ENCODE data around the gene LRRC1.

The LRRC1 gene

DNA sequence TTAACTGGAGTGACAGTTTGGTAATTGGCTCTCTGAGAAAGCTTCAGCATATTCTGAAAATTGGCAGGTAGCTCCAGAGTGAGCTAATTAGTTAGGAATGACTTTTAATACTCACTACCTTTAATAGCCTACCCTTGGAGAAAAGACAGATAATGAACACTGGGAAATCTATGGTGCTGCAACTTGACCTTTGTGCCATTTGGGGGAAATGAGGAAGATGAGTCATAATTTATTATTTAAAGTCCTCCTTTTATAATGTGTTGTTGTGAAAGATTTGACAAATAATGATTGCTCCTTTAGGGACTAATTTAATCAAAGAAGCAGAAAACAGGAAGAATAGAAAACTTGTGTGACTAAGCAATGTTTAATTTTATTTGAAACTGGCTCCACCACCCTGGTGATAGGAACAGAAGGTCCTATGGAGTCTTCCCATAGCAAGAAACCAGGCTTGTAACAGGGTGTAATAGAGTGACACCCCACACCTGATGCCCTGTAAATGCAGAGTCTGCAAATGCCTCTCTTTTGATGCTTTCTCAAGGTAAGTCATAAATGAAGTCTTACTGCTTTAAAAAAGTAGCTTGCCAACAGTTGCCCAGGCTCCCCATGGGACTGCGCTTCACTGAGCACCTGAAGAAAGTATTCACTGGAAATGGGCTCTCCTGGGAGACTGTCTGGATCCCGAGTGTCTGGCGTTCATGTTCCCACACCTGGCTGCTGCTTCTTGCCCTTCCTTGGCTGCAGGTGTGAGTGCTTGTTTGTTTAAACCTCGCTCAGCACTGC lies 134.4 kb downstream of the LRRC1 start:
- no peak for DNase-seq

GRCh38 chr6:53929821-53930120 lies 135.0 kb downstream of the LRRC1 start:
- no peak for DNase-seq

- DNase-seq, result no peak
Observed at GRCh38 chr6:53930330-53930729, 135.5 kb downstream of the LRRC1 start.

DNA sequence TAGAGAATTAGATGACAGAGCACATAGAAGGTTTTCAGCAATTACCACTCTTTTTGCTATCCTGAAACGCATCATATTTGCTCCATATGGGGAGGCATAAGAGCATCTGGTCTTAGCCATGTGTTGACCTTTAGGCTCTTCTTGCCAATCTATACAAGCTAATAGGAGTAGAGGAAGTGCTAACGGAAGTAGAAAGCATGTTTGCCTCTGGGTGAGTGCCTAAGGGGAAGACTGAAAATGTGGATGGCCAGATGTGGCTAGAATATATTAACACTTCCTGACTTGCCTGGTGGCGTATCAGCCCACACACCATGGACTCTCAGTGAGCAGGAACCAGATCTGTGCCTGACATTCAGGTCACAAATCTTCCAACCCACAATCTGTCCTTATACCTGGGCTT lies 136.3 kb downstream of the LRRC1 start:
- no peak for DNase-seq

DNA sequence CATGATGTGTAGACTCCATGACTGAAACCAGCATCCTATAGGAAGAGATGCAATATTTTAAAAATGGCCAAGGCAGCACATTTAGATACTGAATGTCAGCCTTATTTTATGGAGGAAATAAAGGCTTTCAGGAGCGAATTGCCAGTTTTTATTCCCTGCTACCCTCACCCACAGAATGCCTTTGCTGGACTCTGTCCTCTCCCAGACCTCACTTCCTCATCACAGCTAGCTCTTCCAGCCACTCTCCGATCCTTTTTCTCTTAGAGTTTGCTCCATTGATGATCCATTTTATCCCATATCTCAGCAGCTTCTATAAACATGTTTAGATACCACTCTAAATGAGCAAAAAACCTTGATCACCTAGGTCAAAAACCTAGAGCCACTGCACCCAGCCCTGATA lies 137.7 kb downstream of the LRRC1 start:
- no peak for DNase-seq

GRCh38 chr6:53934023-53934422 lies 139.2 kb downstream of the LRRC1 start:
- no peak for DNase-seq

DNA sequence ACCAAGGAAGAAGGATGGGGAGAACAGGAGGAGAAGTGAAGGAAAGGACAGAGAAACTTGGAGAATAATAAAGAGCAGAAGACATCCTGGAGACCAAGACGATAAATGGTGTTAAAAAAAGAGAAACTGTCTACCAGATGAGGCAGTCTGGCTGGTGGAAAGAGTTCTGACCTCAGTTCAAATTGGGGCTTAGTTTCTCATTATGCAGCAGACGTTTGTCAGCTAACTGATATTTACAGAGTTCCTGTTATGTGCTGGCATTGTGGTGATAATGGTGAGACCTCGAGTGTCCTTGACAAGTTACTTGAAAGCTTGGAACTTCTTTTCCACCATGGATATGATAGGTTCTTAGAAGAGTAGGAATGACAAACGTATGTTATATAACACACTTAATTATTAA lies 142.7 kb downstream of the LRRC1 start:
- no peak for DNase-seq

- no peak for DNase-seq
Observed at GRCh38 chr6:53938810-53939209, 144.0 kb downstream of the LRRC1 start.

DNA sequence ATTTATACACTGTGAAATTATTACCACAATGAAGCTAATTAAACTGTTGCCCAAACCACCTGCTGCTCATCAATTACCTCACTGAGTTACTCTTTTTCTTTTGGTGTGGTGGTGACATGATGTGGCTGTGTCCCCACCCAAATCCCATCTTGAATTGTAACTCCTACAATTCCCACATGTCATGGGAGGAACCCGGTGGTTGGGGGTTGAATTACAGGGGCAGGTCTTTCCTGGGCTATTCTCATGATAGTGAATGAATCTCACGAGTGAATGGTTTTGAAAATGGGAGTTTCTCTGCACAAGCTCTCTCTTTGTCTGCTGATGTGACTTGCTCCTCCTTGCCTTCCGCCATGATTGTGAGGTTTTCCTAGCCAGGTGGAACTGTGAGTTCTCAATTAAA lies 145.0 kb downstream of the LRRC1 start:
- DNase-seq, result no peak

GRCh38 chr6:53943395-53943794 lies 148.6 kb downstream of the LRRC1 start:
- no peak for DNase-seq

- no peak for DNase-seq
Observed at GRCh38 chr6:53944091-53944490, 149.3 kb downstream of the LRRC1 start.

DNA sequence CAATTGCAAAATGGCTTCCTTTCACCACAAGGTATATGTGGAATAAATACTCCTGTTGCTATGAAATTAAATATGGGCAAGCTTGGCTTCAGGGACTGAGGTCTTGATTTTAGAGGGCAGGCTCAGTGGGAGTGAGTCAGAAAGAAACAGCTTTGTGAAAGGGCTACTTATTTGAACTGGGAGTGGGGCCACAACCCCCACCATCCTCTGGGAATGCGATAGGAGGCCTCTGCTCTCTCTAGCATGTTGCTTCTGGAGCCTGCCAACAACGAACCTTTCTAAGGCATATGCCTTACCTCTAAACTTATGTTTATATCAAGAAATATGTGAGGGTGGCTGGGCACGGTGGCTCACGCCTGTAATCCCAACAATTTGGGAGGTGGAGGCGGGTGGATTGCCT lies 149.7 kb downstream of the LRRC1 start:
- DNase-seq, result no peak

DNA sequence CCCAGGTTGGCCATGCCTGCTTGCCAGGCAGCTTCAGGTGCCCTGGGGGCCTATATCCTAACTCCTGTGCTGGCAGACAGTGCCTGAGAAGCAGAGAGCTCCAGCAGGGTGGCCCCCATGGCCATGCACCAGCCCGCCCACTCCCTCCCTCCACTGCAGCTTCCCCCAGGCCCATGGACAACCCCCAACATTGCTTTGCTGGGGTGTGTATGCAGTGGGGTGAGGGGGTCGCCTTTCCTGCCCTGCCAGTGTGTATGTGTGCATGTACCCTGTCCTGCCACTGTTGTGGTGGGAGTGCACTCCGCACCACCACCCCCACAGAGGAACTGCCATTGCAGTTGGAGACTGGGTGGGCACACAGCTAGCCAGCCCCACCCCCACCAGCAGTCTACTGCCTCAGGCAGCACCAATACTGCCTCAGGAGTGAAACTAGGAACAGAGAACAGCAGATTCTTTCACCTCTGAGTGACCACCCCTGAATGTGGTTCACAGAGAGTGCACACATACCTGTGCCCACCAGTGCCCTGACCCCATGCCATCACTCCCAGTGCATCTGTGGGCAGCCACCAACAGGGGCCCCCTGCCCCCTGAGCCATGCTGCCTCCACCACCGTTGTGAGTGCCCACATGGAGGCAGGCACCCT lies 151.1 kb downstream of the LRRC1 start:
- no peak for DNase-seq

GRCh38 chr6:53947780-53948179 lies 153.0 kb downstream of the LRRC1 start:
- no peak for DNase-seq

GRCh38 chr6:53951383-53951782 lies 156.6 kb downstream of the LRRC1 start:
- no peak for DNase-seq

- DNase-seq, result no peak
Observed at GRCh38 chr6:53956068-53956711, 161.4 kb downstream of the LRRC1 start.

GRCh38 chr6:53956804-53957203 lies 162.0 kb downstream of the LRRC1 start:
- no peak for DNase-seq

DNA sequence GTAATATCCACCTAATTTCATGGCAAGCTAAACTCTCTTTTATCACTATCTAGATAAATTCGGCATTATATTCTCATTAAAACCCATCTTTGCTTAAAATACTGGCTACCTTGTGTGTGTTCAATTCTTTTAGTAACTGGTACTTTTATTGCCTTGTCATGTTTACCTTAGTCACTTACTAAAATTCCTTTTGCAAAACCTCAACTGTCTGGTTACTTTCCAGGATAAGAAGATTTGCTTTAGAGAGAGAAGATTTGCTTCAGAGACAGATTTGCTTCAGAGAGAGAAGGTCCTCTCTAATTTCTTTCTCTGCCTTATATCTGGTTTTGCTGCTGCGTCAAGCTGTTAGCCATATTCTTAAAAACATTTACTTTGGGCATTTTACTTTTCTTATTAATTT lies 164.9 kb downstream of the LRRC1 start:
- DNase-seq, result no peak

GRCh38 chr6:53960311-53960710 lies 165.5 kb downstream of the LRRC1 start:
- no peak for DNase-seq

- no peak for DNase-seq
Observed at GRCh38 chr6:53961679-53962370, 167.0 kb downstream of the LRRC1 start.

DNA sequence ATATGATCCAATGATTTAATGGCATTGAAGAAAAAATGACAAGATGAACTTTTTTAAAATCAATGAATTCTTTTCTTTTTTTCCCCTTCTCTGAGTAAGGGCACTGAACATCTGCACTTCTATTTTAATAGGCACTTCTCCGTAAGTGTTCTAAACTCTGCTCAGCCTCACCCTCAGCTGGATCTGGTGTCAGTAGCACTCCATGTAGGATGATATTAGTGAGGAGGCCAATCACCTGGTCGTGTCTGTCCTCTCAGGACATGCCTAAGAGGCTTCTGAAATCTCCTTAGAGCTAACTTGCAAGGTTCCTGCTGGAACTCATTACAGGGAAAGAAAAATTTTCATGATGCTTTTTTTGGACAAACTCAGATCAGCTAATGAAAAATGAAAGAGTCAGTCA lies 167.8 kb downstream of the LRRC1 start:
- DNase-seq, result no peak

DNA sequence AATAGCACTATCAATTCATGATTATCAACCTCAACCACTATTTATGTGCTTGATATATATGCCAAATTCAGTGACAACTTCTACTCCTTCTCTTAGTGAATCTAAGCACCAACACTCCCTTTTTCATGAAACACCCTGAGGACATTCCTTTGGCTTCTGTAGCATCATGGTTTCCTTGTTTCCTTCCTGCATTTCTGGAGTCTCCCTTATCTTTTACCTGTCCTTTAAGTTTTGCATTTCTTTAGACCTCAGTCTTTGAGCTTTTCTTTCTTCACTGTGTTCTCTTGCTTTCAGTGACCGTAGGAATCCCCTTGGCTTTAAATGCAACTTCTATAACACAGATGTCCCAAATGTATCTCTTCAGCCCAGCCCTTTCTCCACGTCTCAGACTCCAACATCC lies 172.6 kb downstream of the LRRC1 start:
- no peak for DNase-seq

Measured in stimulated activated CD4-positive, alpha-beta T cell treated with anti-CD3 and anti-CD28 coated beads, Interleukin-12 subunit alpha, Interleukin-12 subunit beta, amount 100 ng/mL, for 4 hours (primary cell).